ENCODE data around the gene LMTK2.

- TF ChIP-seq, protein P1, sequence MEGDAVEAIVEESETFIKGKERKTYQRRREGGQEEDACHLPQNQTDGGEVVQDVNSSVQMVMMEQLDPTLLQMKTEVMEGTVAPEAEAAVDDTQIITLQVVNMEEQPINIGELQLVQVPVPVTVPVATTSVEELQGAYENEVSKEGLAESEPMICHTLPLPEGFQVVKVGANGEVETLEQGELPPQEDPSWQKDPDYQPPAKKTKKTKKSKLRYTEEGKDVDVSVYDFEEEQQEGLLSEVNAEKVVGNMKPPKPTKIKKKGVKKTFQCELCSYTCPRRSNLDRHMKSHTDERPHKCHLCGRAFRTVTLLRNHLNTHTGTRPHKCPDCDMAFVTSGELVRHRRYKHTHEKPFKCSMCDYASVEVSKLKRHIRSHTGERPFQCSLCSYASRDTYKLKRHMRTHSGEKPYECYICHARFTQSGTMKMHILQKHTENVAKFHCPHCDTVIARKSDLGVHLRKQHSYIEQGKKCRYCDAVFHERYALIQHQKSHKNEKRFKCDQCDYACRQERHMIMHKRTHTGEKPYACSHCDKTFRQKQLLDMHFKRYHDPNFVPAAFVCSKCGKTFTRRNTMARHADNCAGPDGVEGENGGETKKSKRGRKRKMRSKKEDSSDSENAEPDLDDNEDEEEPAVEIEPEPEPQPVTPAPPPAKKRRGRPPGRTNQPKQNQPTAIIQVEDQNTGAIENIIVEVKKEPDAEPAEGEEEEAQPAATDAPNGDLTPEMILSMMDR (conservative IDR thresholded peaks at IDR 0.05), result no peak
- no peak for TF ChIP-seq ZFX (IDR thresholded peaks at IDR 0.05)
Observed at GRCh38 chr7:98235901-98236300, 129.2 kb downstream of the LMTK2 start.

Measured in C4-2B (cell line).